Suprapubic skin (tissue), 4 donors: ENCODE measurements around the gene GOLGA6L24. TPM values are rescaled to one million over a fixed set of nuclear protein-coding genes. Genes with fewer than 3 reads are reported as not detected.
"Not testable (repeated sequence)": the region's sequence is repeated elsewhere in the genome, so short reads cannot be mapped to it uniquely, and the experiment has no call there.

Source experiments
- DNase-seq, 2 donors: peaks; one replicate each; pipeline ENCODE4 v3.0.0-alpha.2; 2019; ENCODE audit warnings: low spot score in 2 of 2
- H3K27ac ChIP-seq: fragments of 200-600 bp; sonication (generic); one replicate; pipeline ENCODE4 v1.5.1; 2019
- H3K27me3 ChIP-seq: fragments of 200-600 bp; sonication (generic); one replicate; pipeline ENCODE4 v1.5.1; 2019
- H3K36me3 ChIP-seq: fragments of 200-600 bp; sonication (generic); one replicate; pipeline ENCODE4 v1.5.1; 2019
- H3K4me1 ChIP-seq: fragments of 200-600 bp; sonication (generic); one replicate; pipeline ENCODE4 v1.5.1; 2019
- H3K4me3 ChIP-seq: fragments of 200-600 bp; sonication (generic); one replicate; pipeline ENCODE4 v1.5.1; 2019; ENCODE audit warnings: mild to moderate bottlenecking
- H3K9me3 ChIP-seq: fragments of 200-600 bp; sonication (generic); one replicate; pipeline ENCODE4 v1.5.1; 2019
- WGBS: methylation state at CpG from one replicate; pipeline ENCODE4 v1.1.5; 2018; 5-methylcytosine and 5-hydroxymethylcytosine counted together
- total RNA-seq, 4 donors: library from RNA; depleted of rRNA; stranded (reverse); fragments of >200 nt; gene quantifications; one replicate each; pipeline ENCODE4 v1.1.0, GENCODE V29; 2016

The GOLGA6L24 gene
- total RNA-seq, 4 donors from 2014 or later = not detected

GRCh38 chr15:28308718-28309117 lies 49.2 kb downstream of the GOLGA6L24 start:
- H3K4me1 ChIP-seq, DNase-seq, H3K4me3 ChIP-seq, H3K9me3 ChIP-seq, H3K36me3 ChIP-seq, H3K27me3 ChIP-seq, H3K27ac ChIP-seq: not testable (repeated sequence)
- WGBS = 98% methylated on average over 5 of the region's 5 CpGs

Other genes starting within 250 kb of the GOLGA6L24 start
- gene HERC2, start 35.9 kb downstream of the GOLGA6L24 start, total RNA-seq = 100 to 1,000 TPM in 1 of 4 donors, 10 to 100 TPM in 3; 45.2 to 111 (median 73.8) TPM
- gene GOLGA8F, start 20.6 kb upstream of the GOLGA6L24 start, total RNA-seq = not detected
- not detected for gene GOLGA8G, start 174.9 kb upstream of the GOLGA6L24 start, total RNA-seq
- gene GOLGA6L25, start 195.5 kb upstream of the GOLGA6L24 start, total RNA-seq = not detected